Cerebellar cortex (tissue), 1 donor: ENCODE data around the gene SNTA1.
"Not testable (repeated sequence)": the region's sequence is repeated elsewhere in the genome, so short reads cannot be mapped to it uniquely, and the experiment has no call there.

Experiments
- DNase-seq: peaks from one replicate; pipeline ENCODE4 v3.0.0-alpha.2; 2015; ENCODE audit warnings: low spot score

Gene SNTA1

GRCh38 chr20:33465481-33466302, 22.1 kb upstream of the SNTA1 start:
- DNase-seq = no peak

DNA sequence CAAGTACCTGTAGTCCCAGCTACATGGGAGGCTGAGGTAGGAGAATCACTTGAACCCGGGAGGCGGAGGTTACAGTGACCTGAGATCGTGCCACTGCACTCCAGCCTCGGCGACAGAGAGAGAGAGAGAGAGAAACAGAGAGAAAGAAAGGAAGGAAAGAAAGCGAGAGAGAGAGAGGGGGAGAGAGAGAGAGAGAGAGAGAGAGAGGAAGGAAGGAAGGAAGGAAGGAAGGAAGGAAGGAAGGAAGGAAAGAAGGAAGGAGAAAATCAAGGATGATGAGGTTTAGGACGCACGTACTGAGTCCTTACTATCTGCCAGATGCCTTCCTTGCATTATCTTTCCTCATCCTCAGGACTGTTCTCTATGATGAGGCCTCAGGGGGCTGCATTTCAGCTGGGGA, 21.2 kb upstream of the SNTA1 start:
- DNase-seq = not testable (repeated sequence)

- DNase-seq = no peak
Measured at GRCh38 chr20:33463332-33464101, 20.0 kb upstream of the SNTA1 start.

- no peak for DNase-seq
Measured at GRCh38 chr20:33460711-33461110, 17.1 kb upstream of the SNTA1 start.

- DNase-seq = no peak
Measured at GRCh38 chr20:33459599-33459998, 16.0 kb upstream of the SNTA1 start.

DNA sequence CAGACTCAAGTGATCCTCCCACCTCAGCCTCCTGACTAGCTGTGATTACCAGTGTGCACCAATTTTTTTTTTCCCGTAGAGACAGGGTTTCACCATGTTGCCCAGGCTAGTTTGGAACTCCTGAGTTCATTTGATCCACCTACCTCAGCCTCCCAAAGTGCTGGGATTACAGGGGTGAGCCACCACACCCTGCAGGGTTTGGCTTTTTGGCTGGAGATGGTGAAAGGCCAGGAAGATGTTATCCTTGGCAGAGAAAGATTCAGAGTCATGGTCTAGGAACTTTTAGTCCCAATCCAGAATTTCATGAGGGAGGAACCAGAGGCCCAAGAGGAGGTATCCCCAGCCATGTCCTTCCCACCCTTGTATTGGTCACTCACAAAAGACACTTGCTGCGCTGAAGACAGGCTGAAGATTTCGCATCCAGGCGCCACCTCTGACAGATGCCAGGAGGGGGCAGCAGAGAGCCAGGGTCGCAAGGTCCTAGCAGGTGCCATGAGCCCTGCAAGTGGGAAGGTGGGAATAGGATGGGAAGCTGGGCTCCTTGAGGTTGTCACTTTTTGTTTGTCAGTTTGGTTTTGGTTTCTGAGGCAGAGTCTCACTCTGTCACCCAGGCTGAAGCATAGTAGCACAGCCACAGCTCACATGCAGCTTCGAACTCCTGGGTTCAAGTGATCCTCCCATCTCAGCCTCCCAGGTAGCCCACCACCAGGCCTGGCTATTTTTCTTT, 13.5 kb upstream of the SNTA1 start:
- peak; percentile 79 for DNase-seq

GRCh38 chr20:33450867-33451266, 7.3 kb upstream of the SNTA1 start:
- DNase-seq = no peak

DNA sequence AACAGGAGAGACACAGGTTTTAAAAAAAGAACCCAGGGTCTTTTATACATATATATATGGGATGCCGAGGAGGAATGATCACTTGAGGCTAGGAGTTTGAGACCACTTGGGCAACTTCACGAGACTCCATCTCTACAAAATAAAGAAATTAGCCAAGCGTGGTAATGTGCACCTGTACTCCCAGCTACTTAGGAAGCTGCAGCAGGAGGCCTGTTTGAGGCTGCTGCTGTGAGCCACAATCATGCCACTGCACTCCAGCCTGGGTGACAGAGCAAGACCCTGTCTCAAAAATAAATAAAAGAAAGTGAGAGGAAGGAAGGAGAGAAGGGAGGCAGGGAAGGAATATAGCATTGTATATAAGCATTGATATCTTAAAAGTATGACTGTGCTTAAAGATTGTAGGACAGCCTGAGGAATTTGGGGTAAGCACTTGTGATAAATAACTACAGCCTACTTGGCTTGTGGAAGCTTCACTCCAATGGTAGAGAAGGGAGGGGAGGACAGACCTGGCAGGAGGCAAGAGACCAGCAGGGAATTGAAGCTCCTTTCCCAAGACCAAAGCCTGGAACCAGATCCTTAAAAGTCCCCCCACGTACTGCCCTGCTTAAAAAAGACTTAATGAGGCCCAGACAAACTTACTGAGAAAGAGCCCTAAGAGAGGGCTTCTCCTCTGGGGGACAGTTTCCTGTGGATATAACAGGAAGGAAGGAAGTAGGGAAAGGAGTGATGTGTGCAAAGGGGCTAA, 2.5 kb upstream of the SNTA1 start:
- no peak for DNase-seq

- no peak for DNase-seq
Measured at GRCh38 chr20:33444797-33445560, 1.4 kb upstream of the SNTA1 start.

- no peak for DNase-seq
Measured at GRCh38 chr20:33443006-33443511, 504 bp downstream of the SNTA1 start.

- no peak for DNase-seq
Measured at GRCh38 chr20:33442136-33443005, 1.2 kb downstream of the SNTA1 start.

DNA sequence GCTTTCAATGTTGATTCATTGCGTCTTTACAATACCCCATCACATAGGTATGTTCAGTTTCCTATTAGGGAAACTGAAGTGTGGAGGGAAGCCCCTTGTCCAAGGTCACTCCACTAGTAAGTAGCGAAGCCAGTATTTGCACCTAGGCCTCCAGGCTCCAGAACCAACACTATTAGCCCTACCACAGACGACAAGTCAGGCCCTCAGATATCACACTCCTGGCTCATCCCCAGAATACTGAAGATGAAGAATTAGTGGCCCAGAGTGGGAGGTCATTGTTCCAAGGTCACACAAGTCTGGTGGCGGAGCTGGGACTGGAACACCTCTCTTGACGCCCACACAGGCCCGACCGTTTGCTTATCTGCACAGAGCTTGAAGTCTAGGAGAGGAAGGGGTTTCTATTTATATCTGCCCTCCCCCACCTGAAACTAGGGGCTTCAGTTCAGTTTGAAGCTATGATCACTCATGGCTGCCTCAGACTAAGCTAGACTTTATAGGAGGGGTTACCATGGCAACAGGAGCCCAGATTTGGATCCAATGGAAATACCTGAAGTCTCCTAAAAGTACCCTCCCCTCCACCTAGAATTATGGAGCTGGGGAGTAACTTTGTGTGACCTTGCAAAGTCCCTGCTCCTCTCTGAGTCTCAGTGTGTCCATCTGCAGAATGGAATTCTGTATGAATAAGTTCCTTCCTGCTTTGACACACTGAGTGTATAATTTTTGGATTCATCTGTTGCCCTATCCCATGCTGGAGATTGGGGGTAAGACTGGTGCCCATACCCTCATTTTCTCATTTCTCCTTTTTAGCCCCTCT, 2.2 kb downstream of the SNTA1 start:
- DNase-seq = no peak

- DNase-seq = not testable (repeated sequence)
Measured at GRCh38 chr20:33440562-33440961, 3.0 kb downstream of the SNTA1 start.

- DNase-seq = no peak
Measured at GRCh38 chr20:33438481-33438880, 5.1 kb downstream of the SNTA1 start.

DNA sequence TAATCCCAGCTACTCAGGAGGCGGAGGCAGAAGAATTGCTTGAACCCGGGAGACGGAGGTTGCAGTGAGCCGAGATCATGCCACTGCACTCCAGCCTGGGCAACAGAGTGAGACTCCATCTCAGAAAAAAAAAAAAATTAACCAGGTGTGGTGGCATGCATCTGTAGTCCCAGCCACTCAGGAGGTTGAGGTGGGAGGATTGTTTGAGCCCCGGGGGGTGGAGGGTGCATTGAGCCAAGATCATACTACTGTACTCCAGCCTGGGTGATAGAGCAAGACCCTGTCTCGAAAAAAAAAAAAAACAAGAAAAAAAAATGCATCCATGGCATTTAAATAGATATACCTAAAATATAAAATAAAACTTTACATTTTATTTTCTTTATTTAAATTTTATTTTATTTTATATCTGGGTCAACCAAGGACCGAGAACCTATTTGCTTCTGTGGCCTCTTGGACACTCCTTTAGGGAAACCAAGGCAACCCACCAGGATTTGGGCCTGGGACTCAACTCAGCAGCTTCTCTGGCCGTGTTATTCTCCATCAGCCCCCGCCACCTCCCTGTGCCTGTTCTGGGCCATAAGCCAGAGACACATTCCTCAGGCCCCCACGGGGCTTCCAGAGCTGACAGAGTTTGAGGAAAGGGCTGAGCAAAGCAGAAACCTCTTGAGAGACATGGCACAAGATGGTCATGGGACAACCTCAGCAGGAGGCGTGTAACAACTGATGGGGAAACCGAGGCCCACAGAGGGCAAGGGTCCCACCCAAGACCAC, 6.2 kb downstream of the SNTA1 start:
- DNase-seq = no peak

DNA sequence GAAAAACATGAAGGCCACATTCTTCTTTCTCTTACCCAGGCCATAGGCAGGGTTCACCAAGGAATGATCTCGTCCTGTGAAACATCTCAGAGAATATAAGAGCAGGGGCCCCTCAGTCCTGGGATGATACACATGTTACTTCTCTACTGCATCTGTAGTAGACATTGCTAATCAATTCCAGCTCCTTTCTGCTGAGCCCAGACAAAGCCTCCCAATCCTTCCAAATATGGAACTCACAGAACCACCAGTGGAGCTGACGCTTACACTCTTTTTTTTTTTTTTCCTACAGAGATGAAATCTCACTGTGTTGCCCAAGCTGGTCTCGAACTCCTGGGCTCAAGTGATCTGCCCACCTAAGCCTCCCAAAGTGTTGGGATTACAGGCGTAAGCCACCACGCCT, 9.1 kb downstream of the SNTA1 start:
- no peak for DNase-seq

DNA sequence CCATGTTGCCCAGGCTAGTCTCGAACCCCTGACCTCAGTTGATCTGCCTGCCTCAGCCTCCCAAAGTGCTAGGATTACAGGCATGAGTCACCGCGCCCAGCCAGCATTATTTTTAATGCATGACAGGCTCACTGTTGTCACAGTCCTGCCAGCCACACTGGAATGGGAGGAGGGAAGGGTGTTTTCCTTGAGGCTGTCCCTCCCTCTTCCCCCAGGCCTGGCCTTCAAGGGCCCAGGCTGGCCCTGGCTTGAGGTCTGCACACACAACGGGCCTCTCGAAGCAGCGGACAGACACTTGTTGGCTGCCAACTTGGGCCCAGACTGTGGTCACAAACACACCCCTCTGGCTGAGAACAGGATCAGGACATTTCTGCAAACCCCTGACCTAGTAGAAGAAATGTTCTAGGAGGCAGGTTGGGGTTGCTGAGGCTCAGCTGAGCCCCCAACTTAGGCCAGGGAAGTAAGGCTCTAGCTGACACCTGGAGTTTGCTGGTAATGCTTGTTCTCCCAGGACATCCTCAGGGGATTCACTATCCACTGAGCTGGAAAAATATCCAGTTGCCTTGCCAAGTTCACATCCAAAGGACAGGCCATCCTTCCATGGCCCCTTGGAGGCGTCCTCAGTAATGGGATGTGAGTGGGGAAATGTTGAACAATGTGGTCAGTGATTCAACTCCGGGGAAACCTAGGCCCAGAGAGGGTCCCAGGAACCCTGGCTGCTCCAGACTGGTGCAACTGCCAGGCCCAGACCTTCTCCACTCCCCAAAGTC, 9.9 kb downstream of the SNTA1 start:
- DNase-seq = no peak
